Astrocyte (in vitro differentiated cells and primary cell): Measurements from ENCODE around the gene TBC1D2B. TPM values are rescaled to one million over a fixed set of nuclear protein-coding genes. Genes with fewer than 3 reads are reported as not detected.

Source experiments
- DNase-seq: peaks from one replicate; pipeline ENCODE4 v3.0.0-alpha.2; 2010; ENCODE audit warnings: low read depth
- FAIRE-seq: peaks from 2 replicates; lab custom pipeline; 2011; peaks lifted over from hg19 to GRCh38; lab: Jason Lieb, UNC
- H2AFZ ChIP-seq: 2 replicates; pipeline ENCODE4 v1.6.0; 2012; ENCODE audit warnings: low read depth, low read length, inconsistent platforms
- H3K27ac ChIP-seq: 2 replicates; pipeline ENCODE4 v1.5.1; 2011; ENCODE audit warnings: low read depth, low read length, inconsistent platforms
- H3K27me3 ChIP-seq: 2 replicates; pipeline ENCODE4 v1.6.0; 2011; ENCODE audit warnings: low read length, inconsistent platforms; ENCODE audit not compliant: insufficient read depth
- H3K36me3 ChIP-seq: 2 replicates; pipeline ENCODE4 v1.5.1; 2011; ENCODE audit warnings: low read length, inconsistent platforms; ENCODE audit not compliant: insufficient read depth
- H3K4me1 ChIP-seq: 2 replicates; pipeline ENCODE4 v1.5.1; 2011; ENCODE audit warnings: low read length, inconsistent platforms; ENCODE audit not compliant: insufficient read depth
- H3K4me2 ChIP-seq: 2 replicates; pipeline ENCODE4 v1.6.0; 2012; ENCODE audit warnings: low read length, inconsistent platforms
- H3K4me3 ChIP-seq: 2 replicates; pipeline ENCODE4 v1.5.1; 2011; ENCODE audit warnings: low read depth, mild to moderate bottlenecking, low read length, inconsistent platforms; ENCODE audit not compliant: insufficient read depth
- H3K79me2 ChIP-seq: 2 replicates; pipeline ENCODE4 v1.6.0; 2012; ENCODE audit warnings: mild to moderate bottlenecking, low read length, inconsistent platforms; ENCODE audit not compliant: insufficient read depth
- H3K9ac ChIP-seq: 2 replicates; pipeline ENCODE4 v1.6.0; 2012; ENCODE audit warnings: mild to moderate bottlenecking, low read length, inconsistent platforms
- H3K9me3 ChIP-seq: 2 replicates; pipeline ENCODE4 v1.5.1; 2012; ENCODE audit warnings: low read depth, mild to moderate bottlenecking, low read length, inconsistent platforms; ENCODE audit not compliant: insufficient read depth
- H4K20me1 ChIP-seq: 2 replicates; pipeline ENCODE4 v1.6.0; 2012; ENCODE audit warnings: low read length, inconsistent platforms; ENCODE audit not compliant: insufficient read depth
- H3K27ac Mint-ChIP-seq: one replicate; pipeline ENCODE4 v1.8.0; 2021; ENCODE audit warnings: mild to moderate bottlenecking, mixed read lengths; ENCODE audit not compliant: unreplicated experiment
- H3K27me3 Mint-ChIP-seq: one replicate; pipeline ENCODE4 v1.8.0; 2021; ENCODE audit warnings: low read depth, mixed read lengths; ENCODE audit not compliant: unreplicated experiment
- H3K36me3 Mint-ChIP-seq: one replicate; pipeline ENCODE4 v1.8.0; 2021; ENCODE audit warnings: low read depth, mixed read lengths; ENCODE audit not compliant: unreplicated experiment
- H3K4me1 Mint-ChIP-seq: one replicate; pipeline ENCODE4 v1.8.0; 2021; ENCODE audit warnings: low read depth, mixed read lengths; ENCODE audit not compliant: unreplicated experiment
- H3K4me3 Mint-ChIP-seq: one replicate; pipeline ENCODE4 v1.8.0; 2021; ENCODE audit warnings: mild to moderate bottlenecking, moderate library complexity, mixed read lengths; ENCODE audit not compliant: unreplicated experiment
- H3K9me3 Mint-ChIP-seq: one replicate; pipeline ENCODE4 v1.8.0; 2021; ENCODE audit warnings: mild to moderate bottlenecking, mixed read lengths; ENCODE audit not compliant: unreplicated experiment
- CTCF ChIP-seq: IDR thresholded peaks from 2 replicates; pipeline ENCODE4 v1.5.1; 2011; ENCODE audit warnings: low read depth, mild to moderate bottlenecking, inconsistent platforms, low read length, moderate library complexity; ENCODE audit not compliant: insufficient read depth
- EZH2 ChIP-seq: IDR thresholded peaks from 2 replicates; pipeline ENCODE4 v1.6.1; 2012; ENCODE audit warnings: mild to moderate bottlenecking, low read length, inconsistent platforms; ENCODE audit not compliant: insufficient read depth
- total RNA-seq: library from RNA; stranded (reverse); gene quantifications from 2 replicates; pipeline ENCODE4 v1.2.1, GENCODE V29; 2021

TBC1D2B gene
- total RNA-seq, 1 donor from 2014 or later, result 21.3 TPM

GRCh38 chr15:78090422-78091063 lies 13.0 kb upstream of the TBC1D2B start:
- no peaks in the 10 kb centered on the region for H3K36me3 ChIP-seq
- H3K9ac ChIP-seq, result no peak overlapping the region
- no peaks in the 10 kb centered on the region for H3K9me3 ChIP-seq
- DNase-seq (no peak), FAIRE-seq (peak; percentile 17)
- Mint-ChIP-seq H3K4me3 (no peak overlapping the region), H3K9me3 (no peaks in the 10 kb centered on the region), H3K36me3 (no peaks in the 10 kb centered on the region), H3K27me3 (peaks cover 29% of the 10 kb centered on the region), H3K27ac (no peak overlapping the region), H3K4me1 (peaks cover 9% of the 10 kb centered on the region)
- TF ChIP-seq EZH2, result no peak
- TF ChIP-seq CTCF, result no peak
- H3K27ac ChIP-seq, result no peak overlapping the region
- no peaks in the 10 kb centered on the region for H3K27me3 ChIP-seq
- H3K79me2 ChIP-seq, result no peaks in the 10 kb centered on the region
- H3K4me1 ChIP-seq, result peaks cover 11% of the 10 kb centered on the region
- no peak overlapping the region for H3K4me3 ChIP-seq
- no peaks in the 10 kb centered on the region for H4K20me1 ChIP-seq
- H3K4me2 ChIP-seq, result no peak overlapping the region
- H2AFZ ChIP-seq, result no peak overlapping the region

GRCh38 chr15:78088773-78089080 lies 11.2 kb upstream of the TBC1D2B start:
- H3K27ac Mint-ChIP-seq, result no peak overlapping the region
- peaks cover 32% of the 10 kb centered on the region for H3K27me3 Mint-ChIP-seq
- Histone ChIP-seq H3K9me3 (no peaks in the 10 kb centered on the region), H3K4me1 (peaks cover 10% of the 10 kb centered on the region), H3K4me3 (no peak overlapping the region), H3K27ac (no peak overlapping the region), H3K4me2 (no peak overlapping the region), H4K20me1 (no peaks in the 10 kb centered on the region), H3K36me3 (no peaks in the 10 kb centered on the region), H3K79me2 (no peaks in the 10 kb centered on the region), H3K9ac (no peak overlapping the region), H3K27me3 (no peaks in the 10 kb centered on the region), H2AFZ (no peak overlapping the region)
- no peak for FAIRE-seq
- no peak overlapping the region for H3K4me3 Mint-ChIP-seq
- H3K36me3 Mint-ChIP-seq, result no peaks in the 10 kb centered on the region
- TF ChIP-seq EZH2, result no peak
- no peak for TF ChIP-seq CTCF
- peaks cover 8% of the 10 kb centered on the region for H3K4me1 Mint-ChIP-seq
- no peaks in the 10 kb centered on the region for H3K9me3 Mint-ChIP-seq
- no peak for DNase-seq

GRCh38 chr15:78087951-78088772 lies 10.7 kb upstream of the TBC1D2B start:
- no peak overlapping the region for H3K4me3 Mint-ChIP-seq
- no peaks in the 10 kb centered on the region for H3K9me3 Mint-ChIP-seq
- TF ChIP-seq EZH2, result no peak
- no peak for TF ChIP-seq CTCF
- Histone ChIP-seq H2AFZ (no peak overlapping the region), H4K20me1 (no peaks in the 10 kb centered on the region), H3K9me3 (no peaks in the 10 kb centered on the region), H3K9ac (no peak overlapping the region), H3K4me1 (peaks cover 4% of the 10 kb centered on the region), H3K27ac (no peak overlapping the region), H3K36me3 (no peaks in the 10 kb centered on the region), H3K79me2 (no peaks in the 10 kb centered on the region), H3K4me3 (no peak overlapping the region), H3K4me2 (no peak overlapping the region), H3K27me3 (no peaks in the 10 kb centered on the region)
- H3K4me1 Mint-ChIP-seq, result peaks cover 3% of the 10 kb centered on the region
- H3K27me3 Mint-ChIP-seq, result peaks cover 34% of the 10 kb centered on the region
- DNase-seq (no peak), FAIRE-seq (no peak)
- H3K36me3 Mint-ChIP-seq, result no peaks in the 10 kb centered on the region
- no peak overlapping the region for H3K27ac Mint-ChIP-seq
